ENCODE results near the gene INTS15. TPM values are rescaled to one million over a fixed set of nuclear protein-coding genes. Genes with fewer than 3 reads are reported as not detected.

The INTS15 gene
- total and polyA plus RNA-seq, 11 donors: 7.1 to 22.7 (median 15.3) TPM

DNA sequence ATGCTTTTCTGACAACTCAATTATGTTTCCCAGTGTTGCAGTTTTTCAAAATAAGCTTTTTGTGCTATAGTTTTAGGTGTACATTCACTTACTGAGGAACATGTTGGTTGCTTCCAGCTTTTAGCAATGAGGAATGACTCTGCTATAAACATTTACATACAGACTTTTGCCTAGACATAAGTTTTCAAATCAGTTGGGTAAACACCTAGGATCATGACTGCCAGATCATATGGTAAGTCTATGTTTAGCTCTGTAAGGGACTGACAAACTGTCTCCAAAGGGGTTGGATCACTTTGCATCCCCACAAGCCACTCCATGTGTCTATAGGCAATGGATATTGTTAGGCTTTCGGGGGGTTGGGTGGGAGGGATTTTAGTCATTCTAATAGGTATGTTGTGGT is 27.7 kb upstream of the INTS15 start:
- H3K4me3 ChIP-seq: no peak overlapping the region
- TF ChIP-seq, protein P1, sequence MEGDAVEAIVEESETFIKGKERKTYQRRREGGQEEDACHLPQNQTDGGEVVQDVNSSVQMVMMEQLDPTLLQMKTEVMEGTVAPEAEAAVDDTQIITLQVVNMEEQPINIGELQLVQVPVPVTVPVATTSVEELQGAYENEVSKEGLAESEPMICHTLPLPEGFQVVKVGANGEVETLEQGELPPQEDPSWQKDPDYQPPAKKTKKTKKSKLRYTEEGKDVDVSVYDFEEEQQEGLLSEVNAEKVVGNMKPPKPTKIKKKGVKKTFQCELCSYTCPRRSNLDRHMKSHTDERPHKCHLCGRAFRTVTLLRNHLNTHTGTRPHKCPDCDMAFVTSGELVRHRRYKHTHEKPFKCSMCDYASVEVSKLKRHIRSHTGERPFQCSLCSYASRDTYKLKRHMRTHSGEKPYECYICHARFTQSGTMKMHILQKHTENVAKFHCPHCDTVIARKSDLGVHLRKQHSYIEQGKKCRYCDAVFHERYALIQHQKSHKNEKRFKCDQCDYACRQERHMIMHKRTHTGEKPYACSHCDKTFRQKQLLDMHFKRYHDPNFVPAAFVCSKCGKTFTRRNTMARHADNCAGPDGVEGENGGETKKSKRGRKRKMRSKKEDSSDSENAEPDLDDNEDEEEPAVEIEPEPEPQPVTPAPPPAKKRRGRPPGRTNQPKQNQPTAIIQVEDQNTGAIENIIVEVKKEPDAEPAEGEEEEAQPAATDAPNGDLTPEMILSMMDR (IDR thresholded peaks at IDR 0.05): no peak
- no peak for TF ChIP-seq POLR2A (IDR thresholded peaks at IDR 0.05)
- ATAC-seq: no peak
- 90 to 100% (median 95%) methylated on average over 1 of the region's 1 CpG for WGBS, 4 donors
- no peaks in the 10 kb centered on the region for H3K36me3 ChIP-seq
- intact Hi-C loops (cut with DNase I): no loop called here
- DNase-seq: no peak
- no peaks in the 10 kb centered on the region for H3K9me3 ChIP-seq
- H3K27ac ChIP-seq: no peak overlapping the region
- peaks cover 0 to 3% (median 0%) of the 10 kb centered on the region in 9 donors for H3K27me3 ChIP-seq
- H3K4me1 ChIP-seq: no peaks in the 10 kb centered on the region

DNA sequence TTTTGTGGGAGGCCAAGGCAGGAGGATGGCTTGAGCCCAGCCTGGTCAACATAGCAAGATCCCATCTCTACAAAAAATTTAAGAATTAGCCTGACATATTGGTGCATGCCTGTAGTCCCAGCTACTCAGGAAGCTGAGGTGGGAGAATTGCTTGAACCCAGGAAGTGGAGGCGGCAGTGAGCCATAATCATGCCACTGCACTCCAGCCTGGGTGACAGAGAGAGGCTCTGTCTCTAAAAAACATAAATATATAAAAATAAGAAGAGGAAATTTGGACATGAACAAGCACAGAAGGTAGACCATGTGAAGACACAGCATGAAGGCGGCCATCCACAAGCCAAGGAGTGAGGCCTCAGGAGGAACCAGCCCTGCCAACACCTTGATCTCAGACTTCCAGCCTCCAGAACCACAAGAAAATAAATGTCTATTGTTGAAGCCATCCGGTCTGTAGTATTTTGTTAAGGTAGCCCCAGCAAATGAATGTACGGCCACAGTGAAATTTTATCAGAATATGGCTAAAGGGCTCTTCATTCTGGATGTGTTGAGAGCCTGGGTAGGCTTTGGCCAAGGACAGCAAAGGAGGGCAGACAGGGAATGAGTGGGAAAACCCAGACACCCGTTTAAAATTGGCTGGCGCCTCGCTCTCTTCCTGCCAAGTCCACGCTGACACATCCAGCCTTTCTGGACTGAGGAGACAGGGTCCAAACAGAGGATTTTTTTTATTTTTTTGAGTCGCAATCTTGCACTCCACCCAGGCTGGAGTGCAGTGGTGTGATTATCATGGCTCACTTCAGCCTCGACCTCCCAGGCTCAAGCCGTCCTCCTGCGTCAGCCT is 25.7 kb upstream of the INTS15 start:
- WGBS, 4 donors: 75 to 79% (median 77%) methylated on average over 12 of the region's 12 CpGs
- H3K27me3 ChIP-seq: peaks cover 0 to 3% (median 0%) of the 10 kb centered on the region in 9 donors
- no peaks in the 10 kb centered on the region for H3K4me1 ChIP-seq
- intact Hi-C loops (cut with DNase I): no loop called here
- no peak overlapping the region for H3K27ac ChIP-seq
- H3K4me3 ChIP-seq: no peak overlapping the region
- DNase-seq: peak in 1 of 5 donors; percentile 19
- no peak for ATAC-seq
- TF ChIP-seq, protein P1 (IDR thresholded peaks at IDR 0.05): no peak
- TF ChIP-seq POLR2A (IDR thresholded peaks at IDR 0.05): no peak
- H3K9me3 ChIP-seq: no peaks in the 10 kb centered on the region
- no peaks in the 10 kb centered on the region for H3K36me3 ChIP-seq

- TF ChIP-seq, protein P1 (IDR thresholded peaks at IDR 0.05): no peak
- no peak for TF ChIP-seq POLR2A (IDR thresholded peaks at IDR 0.05)
- Histone ChIP-seq H3K36me3 (no peaks in the 10 kb centered on the region), H3K27me3 (no peaks in the 10 kb centered on the region), H3K4me3 (no peak overlapping the region), H3K4me1 (no peaks in the 10 kb centered on the region), H3K27ac (no peak overlapping the region), H3K9me3 (no peaks in the 10 kb centered on the region)
- peak in 1 of 5 donors; percentile 16 for DNase-seq
- WGBS, 4 donors: 90 to 93% (median 92%) methylated on average over 4 of the region's 4 CpGs
- intact Hi-C loops (cut with DNase I): no loop called here
- ATAC-seq: no peak
These were observed 24.2 kb upstream of the INTS15 start for GRCh38 chr7:6565655-6566054.

- no peak for ATAC-seq
- intact Hi-C loops (cut with DNase I): no loop called here
- Histone ChIP-seq H3K9me3 (no peaks in the 10 kb centered on the region), H3K4me1 (no peaks in the 10 kb centered on the region), H3K27ac (no peak overlapping the region), H3K36me3 (no peaks in the 10 kb centered on the region), H3K4me3 (no peak overlapping the region), H3K27me3 (no peaks in the 10 kb centered on the region)
- no peak for DNase-seq
- no peak for TF ChIP-seq POLR2A (IDR thresholded peaks at IDR 0.05)
- TF ChIP-seq, protein P1 (IDR thresholded peaks at IDR 0.05): no peak
- 82 to 90% (median 86%) methylated on average over 3 of the region's 3 CpGs for WGBS, 4 donors
These were observed 21.9 kb upstream of the INTS15 start for GRCh38 chr7:6567886-6568285.

Measured in heart left ventricle (tissue), 16 donors.